Esophagus muscularis mucosa (tissue), 4 donors: Measurements from ENCODE around the gene DYNC1I1. TPM values are rescaled to one million over a fixed set of nuclear protein-coding genes. Genes with fewer than 3 reads are reported as not detected.

Experiments
- DNase-seq: peaks from one replicate; pipeline ENCODE4 v3.0.0-alpha.2; 2017; ENCODE audit errors: extremely low spot score
- H3K27ac ChIP-seq, 4 donors: fragments of 200-600 bp; sonication (generic); replicated peaks in 1 of 4; 1 replicate in 3 of 4; 2 replicates in 1 of 4; pipeline ENCODE4 v1.5.1; 2016 to 2019; ENCODE audit warnings: mild to moderate bottlenecking in 1 of 4
- H3K27me3 ChIP-seq, 4 donors: fragments of 200-600 bp; sonication (generic); one replicate each; pipeline versions ENCODE4 v1.5.1 to v1.6.0; 2016 to 2019
- H3K36me3 ChIP-seq, 4 donors: fragments of 200-600 bp; sonication (generic); one replicate each; pipeline ENCODE4 v1.5.1; 2016 to 2019
- H3K4me1 ChIP-seq, 4 donors: fragments of 200-600 bp; sonication (generic); one replicate each; pipeline ENCODE4 v1.5.1; 2016 to 2019
- H3K4me3 ChIP-seq, 4 donors: fragments of 200-600 bp; sonication (generic); 1 replicate in 2 of 4; 2 replicates in 2 of 4; pipeline ENCODE4 v1.5.1; 2016 to 2019; ENCODE audit warnings: mild to moderate bottlenecking in 4 of 4, moderate library complexity in 1 of 4
- H3K9me3 ChIP-seq, 4 donors: fragments of 200-600 bp; sonication (generic); 1 replicate in 3 of 4; 2 replicates in 1 of 4; pipeline ENCODE4 v1.5.1; 2016 to 2019
- EP300 ChIP-seq: sonication (generic); formaldehyde crosslinking; IDR thresholded peaks from one replicate; pipeline ENCODE4 v1.6.1; 2017; ENCODE audit warnings: antibody characterized with exemption
- POLR2A ChIP-seq: fragments of 450-650 bp; IDR thresholded peaks from one replicate; pipeline ENCODE4 v1.6.1; 2017; ENCODE audit warnings: antibody characterized with exemption, moderate library complexity, mild to moderate bottlenecking, low read depth
- POLR2AphosphoS5 ChIP-seq, 2 donors: sonication (generic); formaldehyde crosslinking; IDR thresholded peaks; one replicate each; pipeline ENCODE4 v1.6.1; 2017; ENCODE audit warnings: antibody characterized with exemption in 2 of 2
- WGBS: methylation state at CpG from one replicate; pipeline ENCODE4 v1.1.5; 2018; 5-methylcytosine and 5-hydroxymethylcytosine counted together
- intact Hi-C: fragments of 100-400 bp; cut with DNase I; formaldehyde crosslinking; loops from one replicate; pipeline ENCODE4 v1.15.1; 2023
- total RNA-seq, 4 donors: library from RNA; depleted of rRNA; stranded (reverse); fragments of >200 nt; gene quantifications; one replicate each; pipeline versions ENCODE4 v1.1.0 to v1.2.1, GENCODE V29; 2016
- TF ChIP-seq, protein P1 (sequence below), 3 experiments: fragments of 200-600 bp in 2 of 3; fragments of 450-650 bp in 1 of 3; sonication (generic) in 2 of 3; IDR thresholded peaks; one replicate each; pipeline ENCODE4 v1.5.1; 2017 to 2019; ENCODE audit warnings: antibody characterized with exemption in 3 of 3, mild to moderate bottlenecking in 2 of 3, moderate library complexity in 1 of 3

The DYNC1I1 gene
- total RNA-seq, 4 donors from 2014 or later = 8.7 to 16.4 (median 12.3) TPM

- Histone ChIP-seq H3K27me3 (no peaks in the 10 kb centered on the region), H3K27ac (no peak overlapping the region), H3K4me3 (no peak overlapping the region), H3K9me3 (no peaks in the 10 kb centered on the region), H3K36me3 (no peaks in the 10 kb centered on the region), H3K4me1 (no peaks in the 10 kb centered on the region)
- TF ChIP-seq, protein P1, sequence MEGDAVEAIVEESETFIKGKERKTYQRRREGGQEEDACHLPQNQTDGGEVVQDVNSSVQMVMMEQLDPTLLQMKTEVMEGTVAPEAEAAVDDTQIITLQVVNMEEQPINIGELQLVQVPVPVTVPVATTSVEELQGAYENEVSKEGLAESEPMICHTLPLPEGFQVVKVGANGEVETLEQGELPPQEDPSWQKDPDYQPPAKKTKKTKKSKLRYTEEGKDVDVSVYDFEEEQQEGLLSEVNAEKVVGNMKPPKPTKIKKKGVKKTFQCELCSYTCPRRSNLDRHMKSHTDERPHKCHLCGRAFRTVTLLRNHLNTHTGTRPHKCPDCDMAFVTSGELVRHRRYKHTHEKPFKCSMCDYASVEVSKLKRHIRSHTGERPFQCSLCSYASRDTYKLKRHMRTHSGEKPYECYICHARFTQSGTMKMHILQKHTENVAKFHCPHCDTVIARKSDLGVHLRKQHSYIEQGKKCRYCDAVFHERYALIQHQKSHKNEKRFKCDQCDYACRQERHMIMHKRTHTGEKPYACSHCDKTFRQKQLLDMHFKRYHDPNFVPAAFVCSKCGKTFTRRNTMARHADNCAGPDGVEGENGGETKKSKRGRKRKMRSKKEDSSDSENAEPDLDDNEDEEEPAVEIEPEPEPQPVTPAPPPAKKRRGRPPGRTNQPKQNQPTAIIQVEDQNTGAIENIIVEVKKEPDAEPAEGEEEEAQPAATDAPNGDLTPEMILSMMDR (IDR thresholded peaks at IDR 0.05) = no peak
- TF ChIP-seq EP300 = no peak
- no peak for TF ChIP-seq POLR2A
- TF ChIP-seq POLR2AphosphoS5 (IDR thresholded peaks at IDR 0.05) = no peak
- intact Hi-C loops = no loop called here
- 83% methylated on average over 3 of the region's 3 CpGs for WGBS
- DNase-seq = no peak
Observed at GRCh38 chr7:96045181-96045580, 272.8 kb downstream of the DYNC1I1 start.

GRCh38 chr7:96045919-96046318 is 273.6 kb downstream of the DYNC1I1 start:
- WGBS = 80% methylated on average over 4 of the region's 4 CpGs
- DNase-seq = no peak
- no peak overlapping the region for H3K4me3 ChIP-seq
- H3K27ac ChIP-seq = no peak overlapping the region
- H3K27me3 ChIP-seq = no peaks in the 10 kb centered on the region
- no peaks in the 10 kb centered on the region for H3K9me3 ChIP-seq
- H3K4me1 ChIP-seq = no peaks in the 10 kb centered on the region
- TF ChIP-seq POLR2A (no peak), EP300 (no peak), POLR2AphosphoS5 (IDR thresholded peaks at IDR 0.05) (no peak)
- TF ChIP-seq, protein P1 (IDR thresholded peaks at IDR 0.05) = no peak
- H3K36me3 ChIP-seq = no peaks in the 10 kb centered on the region
- intact Hi-C loops = no loop called here

GRCh38 chr7:96052289-96052688 is 279.9 kb downstream of the DYNC1I1 start:
- Histone ChIP-seq H3K9me3 (no peaks in the 10 kb centered on the region), H3K4me3 (no peak overlapping the region), H3K27ac (no peak overlapping the region), H3K27me3 (no peaks in the 10 kb centered on the region), H3K36me3 (no peaks in the 10 kb centered on the region), H3K4me1 (no peaks in the 10 kb centered on the region)
- TF ChIP-seq, protein P1 (IDR thresholded peaks at IDR 0.05) = no peak
- TF ChIP-seq POLR2A = no peak
- TF ChIP-seq EP300 = no peak
- TF ChIP-seq POLR2AphosphoS5 (IDR thresholded peaks at IDR 0.05) = no peak
- no peak for DNase-seq
- intact Hi-C loops = no loop called here

DNA sequence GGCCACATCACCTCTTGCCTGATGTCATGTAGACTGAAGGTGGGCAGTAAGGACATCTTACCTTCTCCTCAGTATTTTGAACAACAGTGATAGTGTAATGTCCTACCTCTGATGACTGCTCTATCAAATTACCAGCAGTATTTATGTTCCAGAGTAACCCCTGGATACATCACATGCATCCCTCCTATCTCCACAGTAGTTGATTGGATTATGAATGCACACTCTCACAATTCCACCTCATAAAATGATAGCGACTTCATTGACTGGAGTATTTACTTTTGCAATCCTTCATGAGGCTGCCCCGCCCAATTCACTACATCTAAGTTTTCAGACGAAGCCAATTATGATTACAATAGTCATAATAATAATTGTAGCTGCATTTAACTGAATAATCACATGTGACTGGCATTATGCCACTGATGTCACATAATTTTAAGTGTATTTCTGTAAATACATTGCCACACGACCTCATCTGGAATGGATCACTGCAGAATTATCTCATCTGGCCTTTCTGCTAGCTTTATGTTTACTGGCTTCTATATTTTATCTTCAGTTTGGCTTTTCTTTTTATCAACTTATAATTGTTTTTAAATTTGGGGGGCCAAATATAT is 280.6 kb downstream of the DYNC1I1 start:
- 61% methylated on average over 4 of the region's 4 CpGs for WGBS
- Histone ChIP-seq H3K27ac (no peak overlapping the region), H3K4me3 (no peak overlapping the region), H3K36me3 (no peaks in the 10 kb centered on the region), H3K9me3 (no peaks in the 10 kb centered on the region), H3K4me1 (no peaks in the 10 kb centered on the region), H3K27me3 (no peaks in the 10 kb centered on the region)
- TF ChIP-seq POLR2AphosphoS5 (IDR thresholded peaks at IDR 0.05) (no peak), POLR2A (no peak)
- TF ChIP-seq, protein P1 (IDR thresholded peaks at IDR 0.05) = no peak
- no peak for DNase-seq
- intact Hi-C loops = no loop called here

GRCh38 chr7:96055717-96056116 is 283.4 kb downstream of the DYNC1I1 start:
- WGBS = 93% methylated on average over 1 of the region's 1 CpG
- no peak for DNase-seq

More at GRCh38 chr7:96055717-96056116, 283.4 kb downstream of the DYNC1I1 start:
- Histone ChIP-seq H3K27me3 (no peaks in the 10 kb centered on the region), H3K4me3 (no peak overlapping the region), H3K9me3 (no peaks in the 10 kb centered on the region), H3K27ac (no peak overlapping the region), H3K4me1 (no peaks in the 10 kb centered on the region), H3K36me3 (no peaks in the 10 kb centered on the region)
- intact Hi-C loops = no loop called here
- TF ChIP-seq EP300 (no peak), POLR2AphosphoS5 (IDR thresholded peaks at IDR 0.05) (no peak), POLR2A (no peak)
- TF ChIP-seq, protein P1 (IDR thresholded peaks at IDR 0.05) = no peak
